Vagina (tissue), 2 donors: ENCODE data around the gene KRTAP19-2.

Experiments
- POLR2AphosphoS5 ChIP-seq, 2 donors: sonication (generic); formaldehyde crosslinking; IDR thresholded peaks; one replicate each; pipeline ENCODE4 v1.9.0; 2017; ENCODE audit warnings: antibody characterized with exemption in 2 of 2, mild to moderate bottlenecking in 2 of 2, low read depth in 1 of 2; ENCODE audit not compliant: insufficient read depth in 1 of 2
- TF ChIP-seq, protein P1 (sequence below), 3 experiments: fragments of 450-650 bp in 2 of 3; fragments of 200-600 bp in 1 of 3; sonication (generic) in 1 of 3; IDR thresholded peaks; one replicate each; pipeline ENCODE4 v1.5.1; 2017 to 2019; ENCODE audit warnings: antibody characterized with exemption in 3 of 3, mild to moderate bottlenecking in 2 of 3, moderate library complexity in 2 of 3

DNA sequence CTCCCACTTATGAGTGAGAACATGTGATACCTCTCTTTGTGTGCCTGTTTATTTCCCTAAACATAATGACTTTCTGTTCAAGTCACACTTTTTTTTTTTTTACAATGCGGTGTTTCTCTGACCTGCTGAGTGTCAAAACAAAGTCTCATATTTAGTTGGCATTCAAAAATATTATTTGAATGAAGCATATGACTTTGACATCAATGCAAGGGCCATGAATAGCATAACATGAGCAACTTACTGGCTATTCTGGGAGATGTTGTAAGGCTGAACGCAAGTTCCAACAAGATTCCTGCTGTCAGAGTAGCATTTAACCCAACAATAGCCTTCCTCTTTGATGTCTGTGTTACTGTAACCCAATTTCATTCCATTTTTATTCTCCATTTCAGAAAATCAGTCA lies 5.1 kb downstream of the KRTAP19-2 start:
- TF ChIP-seq, protein P1, sequence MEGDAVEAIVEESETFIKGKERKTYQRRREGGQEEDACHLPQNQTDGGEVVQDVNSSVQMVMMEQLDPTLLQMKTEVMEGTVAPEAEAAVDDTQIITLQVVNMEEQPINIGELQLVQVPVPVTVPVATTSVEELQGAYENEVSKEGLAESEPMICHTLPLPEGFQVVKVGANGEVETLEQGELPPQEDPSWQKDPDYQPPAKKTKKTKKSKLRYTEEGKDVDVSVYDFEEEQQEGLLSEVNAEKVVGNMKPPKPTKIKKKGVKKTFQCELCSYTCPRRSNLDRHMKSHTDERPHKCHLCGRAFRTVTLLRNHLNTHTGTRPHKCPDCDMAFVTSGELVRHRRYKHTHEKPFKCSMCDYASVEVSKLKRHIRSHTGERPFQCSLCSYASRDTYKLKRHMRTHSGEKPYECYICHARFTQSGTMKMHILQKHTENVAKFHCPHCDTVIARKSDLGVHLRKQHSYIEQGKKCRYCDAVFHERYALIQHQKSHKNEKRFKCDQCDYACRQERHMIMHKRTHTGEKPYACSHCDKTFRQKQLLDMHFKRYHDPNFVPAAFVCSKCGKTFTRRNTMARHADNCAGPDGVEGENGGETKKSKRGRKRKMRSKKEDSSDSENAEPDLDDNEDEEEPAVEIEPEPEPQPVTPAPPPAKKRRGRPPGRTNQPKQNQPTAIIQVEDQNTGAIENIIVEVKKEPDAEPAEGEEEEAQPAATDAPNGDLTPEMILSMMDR (IDR thresholded peaks at IDR 0.05) = no peak
- no peak for TF ChIP-seq POLR2AphosphoS5 (IDR thresholded peaks at IDR 0.05; ENCODE audit: insufficient read depth in 1 of 2, low read depth in 1 of 2)
